Bronchial epithelial cell (primary cell): ENCODE data around the gene RLN3. TPM values are rescaled to one million over a fixed set of nuclear protein-coding genes. Genes with fewer than 3 reads are reported as not detected.
A peak's percentile ranks its signal among the peaks of the same experiment; 100 is the strongest.

Experiments used
- DNase-seq: peaks from one replicate; pipeline ENCODE4 v3.0.0-alpha.2; 2010; ENCODE audit warnings: low read depth
- FAIRE-seq: peaks from 2 replicates; lab custom pipeline; 2011; peaks lifted over from hg19 to GRCh38; lab: Jason Lieb, UNC
- H3K27me3 ChIP-seq: 2 replicates; pipeline ENCODE4 v1.5.1; 2011; ENCODE audit warnings: low read length; ENCODE audit not compliant: control insufficient read depth, insufficient read depth
- H3K36me3 ChIP-seq: 2 replicates; pipeline ENCODE4 v1.5.1; 2011; ENCODE audit warnings: low read length; ENCODE audit not compliant: control insufficient read depth, insufficient read depth
- H3K4me3 ChIP-seq: 2 replicates; pipeline ENCODE4 v1.5.1; 2011; ENCODE audit warnings: mild to moderate bottlenecking, low read depth, low read length, control low read depth
- total RNA-seq: library from RNA; depleted of rRNA; stranded (reverse); fragments of >200 nt; gene quantifications from 2 replicates; pipeline ENCODE4 v1.2.1, GENCODE V29; 2014
- TF ChIP-seq, protein P1 (sequence below): IDR thresholded peaks from 2 replicates; pipeline ENCODE4 v1.5.1; 2011; ENCODE audit warnings: mild to moderate bottlenecking, moderate library complexity, low read length, control low read depth, inconsistent platforms; ENCODE audit not compliant: insufficient read depth, severe bottlenecking

The RLN3 gene
- total RNA-seq, 1 donor from 2014 or later = not detected

DNA sequence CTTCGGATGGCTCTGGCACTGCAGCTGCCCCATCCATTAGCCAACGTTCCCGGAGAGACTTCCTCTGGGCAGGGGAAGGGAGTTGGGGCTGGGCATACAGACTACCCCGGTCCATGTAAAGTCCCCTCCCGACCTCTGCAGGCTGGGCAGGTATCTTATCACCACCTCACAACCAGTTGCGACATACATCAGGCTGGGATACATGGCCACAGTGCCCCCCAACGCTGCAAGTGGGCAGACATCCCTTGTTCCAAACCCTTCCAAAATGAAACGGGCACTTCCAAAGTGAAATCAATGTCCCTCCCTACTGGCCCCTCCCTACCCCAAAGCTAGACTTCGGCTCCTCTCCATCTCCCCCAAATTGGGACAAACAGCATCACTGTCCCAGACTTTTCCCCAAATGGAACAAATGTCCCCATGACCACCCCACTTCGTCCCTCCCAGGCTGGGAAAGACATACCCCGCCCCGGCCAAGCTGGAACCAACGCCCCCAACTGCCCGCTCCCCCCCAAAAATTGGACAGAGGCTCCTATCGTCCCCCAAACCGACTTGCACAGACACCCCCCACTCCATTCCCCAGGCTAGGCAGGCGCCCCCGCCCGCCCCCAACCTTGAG lies 28.9 kb downstream of the RLN3 start:
- FAIRE-seq = no peak
- Histone ChIP-seq H3K27me3 (peaks cover 7% of the 10 kb centered on the region), H3K36me3 (no peaks in the 10 kb centered on the region), H3K4me3 (no peak overlapping the region)
- TF ChIP-seq, protein P1, sequence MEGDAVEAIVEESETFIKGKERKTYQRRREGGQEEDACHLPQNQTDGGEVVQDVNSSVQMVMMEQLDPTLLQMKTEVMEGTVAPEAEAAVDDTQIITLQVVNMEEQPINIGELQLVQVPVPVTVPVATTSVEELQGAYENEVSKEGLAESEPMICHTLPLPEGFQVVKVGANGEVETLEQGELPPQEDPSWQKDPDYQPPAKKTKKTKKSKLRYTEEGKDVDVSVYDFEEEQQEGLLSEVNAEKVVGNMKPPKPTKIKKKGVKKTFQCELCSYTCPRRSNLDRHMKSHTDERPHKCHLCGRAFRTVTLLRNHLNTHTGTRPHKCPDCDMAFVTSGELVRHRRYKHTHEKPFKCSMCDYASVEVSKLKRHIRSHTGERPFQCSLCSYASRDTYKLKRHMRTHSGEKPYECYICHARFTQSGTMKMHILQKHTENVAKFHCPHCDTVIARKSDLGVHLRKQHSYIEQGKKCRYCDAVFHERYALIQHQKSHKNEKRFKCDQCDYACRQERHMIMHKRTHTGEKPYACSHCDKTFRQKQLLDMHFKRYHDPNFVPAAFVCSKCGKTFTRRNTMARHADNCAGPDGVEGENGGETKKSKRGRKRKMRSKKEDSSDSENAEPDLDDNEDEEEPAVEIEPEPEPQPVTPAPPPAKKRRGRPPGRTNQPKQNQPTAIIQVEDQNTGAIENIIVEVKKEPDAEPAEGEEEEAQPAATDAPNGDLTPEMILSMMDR = no peak
- no peak for DNase-seq

DNA sequence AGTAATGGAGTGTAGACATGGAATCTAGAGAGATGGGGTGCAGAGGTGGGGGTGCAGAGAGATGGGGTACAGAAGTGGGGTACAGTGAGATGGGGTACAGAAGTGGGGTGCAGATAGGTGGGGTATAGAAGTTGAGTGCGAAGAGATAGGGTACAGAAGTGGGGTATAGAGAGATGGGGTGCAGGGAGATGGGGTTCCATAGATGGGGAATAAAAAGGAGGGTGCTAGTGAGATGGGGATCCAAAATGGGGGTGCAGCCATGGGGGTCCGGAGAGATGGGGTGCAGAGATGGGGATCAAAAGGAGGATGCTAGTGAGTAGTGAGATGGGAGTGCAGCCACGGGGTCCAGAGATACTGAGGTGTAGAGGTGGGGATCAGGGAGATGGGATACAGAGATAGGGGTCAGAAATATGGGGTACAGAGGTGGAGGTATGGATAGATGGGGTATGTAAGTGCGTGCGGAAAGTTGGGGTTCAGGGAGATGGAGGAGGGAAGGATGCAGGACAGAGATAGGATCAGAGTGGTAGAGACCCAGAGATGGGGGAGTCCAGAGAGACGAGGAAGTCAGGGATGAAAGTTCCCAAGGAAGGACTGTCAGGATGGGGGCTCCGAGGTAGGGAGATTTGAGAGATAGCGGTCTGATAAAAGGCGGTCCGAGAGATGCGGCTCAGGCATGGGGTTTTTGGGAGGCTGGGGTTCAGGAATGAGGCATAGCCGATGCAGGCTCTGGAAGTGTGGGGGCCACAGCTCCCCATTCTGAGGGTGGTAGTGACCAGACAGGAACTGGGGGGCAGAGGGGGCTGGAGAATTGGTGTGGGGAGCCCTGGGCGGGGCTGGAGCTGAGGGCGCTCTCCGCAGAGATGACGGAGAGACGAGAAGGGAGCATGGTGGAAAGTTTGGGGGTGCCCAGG lies 30.5 kb downstream of the RLN3 start:
- peaks cover 7% of the 10 kb centered on the region for H3K27me3 ChIP-seq
- FAIRE-seq = no peak
- no peak for DNase-seq
- no peaks in the 10 kb centered on the region for H3K36me3 ChIP-seq
- no peak overlapping the region for H3K4me3 ChIP-seq
- TF ChIP-seq, protein P1 = no peak

DNA sequence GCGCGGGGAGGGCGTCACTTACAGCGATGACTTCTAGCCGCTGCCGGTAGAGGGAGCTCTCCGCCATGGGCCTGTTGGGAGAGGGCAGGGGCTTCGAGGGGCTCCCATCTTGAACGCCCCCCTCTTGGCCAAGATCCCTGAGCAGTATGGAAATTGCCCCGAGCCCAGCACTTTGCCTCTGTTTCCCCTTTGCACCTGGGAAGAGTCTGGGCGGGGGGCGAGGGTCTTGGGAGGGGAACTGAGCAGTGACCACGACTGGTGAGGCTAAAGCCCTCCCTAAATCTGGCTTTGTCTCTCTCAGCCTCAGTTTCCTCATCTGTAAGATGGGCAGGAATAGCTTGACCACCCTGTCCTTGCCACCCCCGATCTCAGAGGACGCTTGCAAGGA lies 31.1 kb downstream of the RLN3 start:
- peaks cover 7% of the 10 kb centered on the region for H3K27me3 ChIP-seq

DNA sequence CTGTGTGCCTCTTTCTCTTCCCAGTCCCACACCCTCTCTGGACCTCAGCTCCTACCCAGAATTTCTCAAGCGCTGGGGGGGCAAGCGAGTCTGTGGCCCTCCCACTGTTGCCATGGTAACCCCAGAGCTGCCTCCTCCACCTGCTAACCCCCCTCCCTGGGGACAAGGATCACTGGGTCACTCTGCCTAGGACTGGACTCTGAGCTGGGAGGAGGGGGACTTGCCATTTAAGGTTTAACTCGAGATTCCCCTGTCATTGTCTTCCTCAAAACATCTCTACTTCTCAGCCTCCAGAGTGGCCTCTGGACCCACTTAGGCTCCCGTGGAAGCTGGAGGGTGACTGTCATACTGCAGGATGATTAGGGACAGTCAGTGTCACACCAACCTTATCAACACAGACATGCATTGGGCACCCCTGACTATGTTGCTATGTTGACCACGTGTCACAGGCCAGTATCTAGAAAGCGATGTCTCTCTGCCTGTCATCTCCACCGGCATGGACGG lies 31.8 kb downstream of the RLN3 start:
- Histone ChIP-seq H3K27me3 (peaks cover 7% of the 10 kb centered on the region), H3K36me3 (no peaks in the 10 kb centered on the region), H3K4me3 (no peak overlapping the region)
- no peak for FAIRE-seq
- TF ChIP-seq, protein P1 = no peak
- no peak for DNase-seq

More for the DNA sequence above, 31.1 kb downstream of the RLN3 start:
- no peak for DNase-seq
- no peak for FAIRE-seq
- TF ChIP-seq, protein P1 = peak; percentile 88
- Histone ChIP-seq H3K4me3 (no peak overlapping the region), H3K36me3 (no peaks in the 10 kb centered on the region)

DNA sequence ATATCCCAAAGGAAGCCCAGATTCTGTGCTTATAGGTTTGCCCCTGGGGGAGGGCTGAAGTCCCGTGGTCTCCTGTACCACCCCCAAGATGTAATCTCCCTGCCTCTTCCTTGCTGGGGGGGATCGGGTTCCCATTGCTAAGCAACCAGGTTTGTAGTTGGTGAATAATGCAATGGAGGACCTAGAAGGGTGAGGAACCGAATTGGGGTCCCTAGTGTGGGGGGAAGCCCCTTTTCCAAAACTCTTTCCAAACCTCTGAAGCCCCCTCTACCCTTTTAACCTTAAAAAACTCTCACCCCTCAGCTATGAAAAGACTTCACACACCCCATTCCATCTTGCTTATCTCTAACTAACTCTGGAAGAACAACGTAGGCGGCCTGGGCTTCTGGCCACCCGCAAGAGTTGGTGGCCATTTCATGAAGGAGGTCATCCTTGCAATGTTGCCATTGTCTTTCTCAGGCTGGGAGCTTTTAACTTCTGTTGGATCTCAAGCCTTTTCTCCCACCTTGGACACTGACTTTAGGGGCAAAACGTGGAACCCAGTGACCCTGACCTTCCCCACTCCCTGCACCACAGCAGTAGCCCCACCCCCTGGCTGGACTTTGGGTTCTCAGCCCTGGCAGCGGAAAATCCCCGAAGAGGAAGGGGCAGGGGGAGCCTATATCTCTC lies 33.3 kb downstream of the RLN3 start:
- DNase-seq (no peak), FAIRE-seq (no peak)
- TF ChIP-seq, protein P1 = no peak
- Histone ChIP-seq H3K36me3 (no peaks in the 10 kb centered on the region), H3K27me3 (peaks cover 7% of the 10 kb centered on the region), H3K4me3 (no peak overlapping the region)
